Measurements from ENCODE around the gene OR52A5. TPM values are rescaled to one million over a fixed set of nuclear protein-coding genes. Genes with fewer than 3 reads are reported as not detected.
"Not testable (repeated sequence)": the region's sequence is repeated elsewhere in the genome, so short reads cannot be mapped to it uniquely, and the experiment has no call there.

OR52A5 gene
- not detected in 2 replicates for total RNA-seq

GRCh38 chr11:5137996-5138395 is at the start of gene OR52A5:
OR52A5 (minus strand) TSS chr11:5138356; CDS start chr11:5132642, 5,714 bp downstream.
- H3K4me3 ChIP-seq (ENCODE audit: low read depth, low read length), result no peak within 1 kb of the TSS
- TF ChIP-seq, protein P1, sequence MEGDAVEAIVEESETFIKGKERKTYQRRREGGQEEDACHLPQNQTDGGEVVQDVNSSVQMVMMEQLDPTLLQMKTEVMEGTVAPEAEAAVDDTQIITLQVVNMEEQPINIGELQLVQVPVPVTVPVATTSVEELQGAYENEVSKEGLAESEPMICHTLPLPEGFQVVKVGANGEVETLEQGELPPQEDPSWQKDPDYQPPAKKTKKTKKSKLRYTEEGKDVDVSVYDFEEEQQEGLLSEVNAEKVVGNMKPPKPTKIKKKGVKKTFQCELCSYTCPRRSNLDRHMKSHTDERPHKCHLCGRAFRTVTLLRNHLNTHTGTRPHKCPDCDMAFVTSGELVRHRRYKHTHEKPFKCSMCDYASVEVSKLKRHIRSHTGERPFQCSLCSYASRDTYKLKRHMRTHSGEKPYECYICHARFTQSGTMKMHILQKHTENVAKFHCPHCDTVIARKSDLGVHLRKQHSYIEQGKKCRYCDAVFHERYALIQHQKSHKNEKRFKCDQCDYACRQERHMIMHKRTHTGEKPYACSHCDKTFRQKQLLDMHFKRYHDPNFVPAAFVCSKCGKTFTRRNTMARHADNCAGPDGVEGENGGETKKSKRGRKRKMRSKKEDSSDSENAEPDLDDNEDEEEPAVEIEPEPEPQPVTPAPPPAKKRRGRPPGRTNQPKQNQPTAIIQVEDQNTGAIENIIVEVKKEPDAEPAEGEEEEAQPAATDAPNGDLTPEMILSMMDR (IDR thresholded peaks at IDR 0.05; ENCODE audit: insufficient read depth, low read depth, low read length), result no peak
- no peak for DNase-seq (ENCODE audit: low read depth)

- DNase-seq (ENCODE audit: low read depth), result no peak
- TF ChIP-seq, protein P1 (IDR thresholded peaks at IDR 0.05; ENCODE audit: insufficient read depth, low read depth, low read length), result no peak
- no peak overlapping the region for H3K4me3 ChIP-seq (ENCODE audit: low read depth, low read length)
Measured at GRCh38 chr11:5178046-5178837, 40.1 kb upstream of the OR52A5 start.

DNA sequence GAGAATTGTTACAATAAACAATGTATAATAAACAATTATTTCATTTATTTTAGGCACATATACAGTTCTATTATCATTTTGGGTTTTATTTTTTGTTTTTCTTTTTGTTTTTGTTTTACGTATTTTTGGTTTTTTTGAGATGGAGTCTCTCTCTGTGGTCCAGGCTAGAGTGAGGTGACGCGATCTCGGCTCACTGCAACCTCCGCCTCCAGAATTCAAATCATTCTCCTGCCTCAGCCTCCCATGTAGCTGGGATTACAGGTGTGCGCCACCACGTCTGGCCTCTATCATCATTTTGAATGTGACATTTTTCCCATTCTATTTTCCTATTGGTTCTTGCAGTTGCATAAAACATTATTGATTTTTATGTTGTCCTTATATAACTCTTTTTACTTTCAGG is 36.8 kb upstream of the OR52A5 start:
- TF ChIP-seq, protein P1 (IDR thresholded peaks at IDR 0.05; ENCODE audit: insufficient read depth, low read depth, low read length), result no peak
- no peak overlapping the region for H3K4me3 ChIP-seq (ENCODE audit: low read depth, low read length)
- no peak for DNase-seq (ENCODE audit: low read depth)

- H3K4me3 ChIP-seq (ENCODE audit: low read depth, low read length), result no peak overlapping the region
- DNase-seq (ENCODE audit: low read depth), result no peak
- TF ChIP-seq, protein P1 (IDR thresholded peaks at IDR 0.05; ENCODE audit: insufficient read depth, low read depth, low read length), result no peak
Measured at GRCh38 chr11:5171856-5172255, 33.7 kb upstream of the OR52A5 start.

GRCh38 chr11:5165898-5166297 is 27.7 kb upstream of the OR52A5 start:
- not testable (repeated sequence) for DNase-seq (ENCODE audit: low read depth); H3K4me3 ChIP-seq (ENCODE audit: low read depth, low read length)

DNA sequence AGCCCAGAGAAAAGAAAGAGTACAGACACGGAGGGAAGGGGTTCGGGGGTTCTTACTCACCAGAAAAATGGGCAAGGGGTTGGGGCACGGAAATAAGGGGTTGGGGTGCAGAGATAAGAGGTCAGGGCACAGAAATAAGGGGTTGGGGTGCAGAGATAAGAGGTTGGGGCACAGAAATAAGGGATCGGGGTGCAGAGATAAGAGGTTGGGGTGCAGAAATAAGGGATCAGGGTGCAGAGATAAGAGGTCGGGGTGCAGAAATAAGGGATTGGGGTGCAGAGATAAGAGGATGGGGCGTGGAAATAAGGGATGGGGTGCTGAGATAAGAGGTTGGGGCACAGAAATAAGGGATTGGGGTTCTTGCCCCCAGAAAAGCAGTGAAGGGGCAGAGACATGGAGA is 26.7 kb upstream of the OR52A5 start:
- not testable (repeated sequence) for H3K4me3 ChIP-seq (ENCODE audit: low read depth, low read length); DNase-seq (ENCODE audit: low read depth)

GRCh38 chr11:5161045-5161444 is 22.9 kb upstream of the OR52A5 start:
- DNase-seq (ENCODE audit: low read depth), result not testable (repeated sequence)

GRCh38 chr11:5160217-5160616 is 22.1 kb upstream of the OR52A5 start:
- H3K4me3 ChIP-seq (ENCODE audit: low read depth, low read length); DNase-seq (ENCODE audit: low read depth): not testable (repeated sequence)

More at GRCh38 chr11:5161045-5161444, 22.9 kb upstream of the OR52A5 start:
- H3K4me3 ChIP-seq (ENCODE audit: low read depth, low read length), result not testable (repeated sequence)

DNA sequence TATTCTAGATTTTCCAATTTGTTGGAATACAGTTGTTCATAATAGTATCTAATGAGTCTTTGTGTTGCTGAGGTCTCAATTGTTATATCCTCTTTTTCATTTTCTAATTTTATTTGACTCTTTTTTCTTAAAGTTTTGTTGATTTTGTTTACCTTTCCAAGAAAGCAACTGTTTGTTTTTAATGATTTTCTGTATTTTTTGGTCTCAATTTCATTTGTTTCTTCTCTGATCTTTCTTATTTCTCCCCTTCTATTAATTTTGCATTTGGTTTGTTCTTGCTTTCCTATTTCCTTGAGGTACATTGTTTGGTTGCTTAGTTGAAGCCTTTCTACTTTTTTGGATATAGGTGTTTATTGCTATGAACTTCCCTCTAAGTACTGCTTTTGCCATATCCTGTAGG is 21.6 kb upstream of the OR52A5 start:
- H3K4me3 ChIP-seq (ENCODE audit: low read depth, low read length), result no peak overlapping the region
- TF ChIP-seq, protein P1 (IDR thresholded peaks at IDR 0.05; ENCODE audit: insufficient read depth, low read depth, low read length), result no peak
- no peak for DNase-seq (ENCODE audit: low read depth)
